Stimulated activated CD8-positive, alpha-beta memory T cell treated with anti-CD3 and anti-CD28 coated beads, Interleukin-4, amount 100 ng/mL, for 1 hour (primary cell): ENCODE measurements around the gene ACTL7B.
"Not testable (repeated sequence)": the region's sequence is repeated elsewhere in the genome, so short reads cannot be mapped to it uniquely, and the experiment has no call there.

ENCODE experiments used
- DNase-seq, 2 donors: peaks; one replicate each; pipeline ENCODE4 v3.0.0-alpha.2; 2020; ENCODE audit warnings: low read depth in 2 of 2, low spot score in 1 of 2

ACTL7B gene

DNA sequence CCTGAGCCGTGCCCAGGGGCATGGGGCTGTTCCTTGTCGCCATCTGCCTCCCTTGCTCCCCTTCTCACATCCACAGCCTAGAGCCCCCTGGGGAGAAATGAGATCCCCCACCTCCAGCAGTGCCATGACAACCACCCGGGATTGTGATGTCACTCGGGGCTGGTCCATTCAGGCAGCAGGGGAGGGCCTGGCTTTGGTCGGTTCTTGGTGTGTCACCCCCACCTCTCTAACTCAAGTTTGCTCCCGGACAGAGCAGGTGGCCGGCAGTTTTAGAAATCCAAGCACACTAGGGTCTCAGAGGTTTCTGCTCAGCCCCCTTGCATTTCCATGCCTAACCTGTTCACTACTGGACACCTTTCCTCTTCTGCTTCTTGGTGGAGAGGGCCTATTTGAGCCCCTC is at the start of gene ACTL7B:
ACTL7B (minus strand) TSS at position 99 of the 400 bp plus-strand sequence; CDS start at position 43, 56 bp downstream.
- DNase-seq = no peak

DNA sequence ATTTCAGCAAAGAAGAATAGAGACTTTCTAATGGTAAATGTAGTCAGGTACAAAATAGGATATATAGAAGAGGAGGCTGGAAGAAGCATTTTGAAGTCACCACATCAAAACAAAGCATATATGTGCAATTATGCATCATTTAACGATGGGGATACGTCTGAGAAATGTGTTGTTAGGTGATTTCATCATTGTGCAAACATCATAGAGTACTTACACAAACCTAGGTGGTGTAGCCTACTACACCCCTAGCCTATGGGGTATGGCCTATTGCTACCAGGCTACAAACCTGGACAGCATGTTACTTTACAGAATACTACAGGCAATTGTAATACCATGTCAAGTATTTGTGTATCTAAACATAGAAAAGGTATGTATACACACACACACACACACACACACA is 49.7 kb upstream of the ACTL7B start:
- no peak for DNase-seq

DNA sequence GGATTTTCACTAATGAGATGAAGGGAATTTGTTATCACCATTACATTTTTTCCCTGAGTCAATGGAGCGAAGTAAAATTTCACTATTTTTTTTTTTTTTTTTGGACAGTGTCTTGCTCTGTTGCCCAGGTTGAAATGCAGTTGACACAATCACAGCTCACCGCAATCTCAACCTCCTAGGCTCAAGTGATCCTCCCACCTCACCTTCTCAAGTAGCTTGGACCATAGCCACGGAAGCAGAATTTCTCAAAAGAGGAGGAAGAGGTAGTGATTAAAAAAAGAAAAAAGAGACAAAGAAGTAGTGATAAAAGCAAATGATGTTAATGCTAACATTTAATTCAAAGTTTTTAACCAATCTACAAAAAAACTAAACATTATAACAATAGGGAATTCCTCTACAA is 48.4 kb upstream of the ACTL7B start:
- DNase-seq = no peak

DNA sequence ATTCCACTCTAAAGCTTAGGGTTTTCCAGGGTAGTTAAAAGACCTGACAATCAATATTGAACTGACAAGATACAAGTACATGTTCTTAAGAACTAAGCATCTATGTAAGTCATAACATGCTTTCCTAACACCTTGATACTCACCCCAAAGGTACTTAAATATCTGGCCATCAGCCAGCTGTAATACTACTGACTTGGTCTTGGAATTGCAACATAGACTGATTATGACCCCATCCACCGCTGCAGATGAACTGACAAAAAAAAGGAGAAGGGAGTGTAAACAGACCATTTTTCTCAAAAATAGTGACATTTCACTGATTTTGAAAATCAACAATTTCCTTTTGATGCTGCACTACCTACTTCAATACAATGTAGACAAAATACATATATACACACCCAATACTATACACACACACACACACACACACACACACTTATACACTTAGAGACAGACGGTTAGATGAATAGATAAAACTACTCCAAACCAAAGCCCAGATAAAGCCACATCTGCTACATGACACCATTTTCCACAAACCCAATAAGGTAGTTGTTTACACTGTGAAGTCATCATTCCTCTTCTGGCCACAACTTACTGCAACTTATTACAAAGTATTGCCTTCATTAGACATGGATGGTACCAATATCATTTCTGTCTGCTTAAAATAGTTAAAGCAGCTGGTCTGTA is 47.8 kb upstream of the ACTL7B start:
- DNase-seq = no peak

DNA sequence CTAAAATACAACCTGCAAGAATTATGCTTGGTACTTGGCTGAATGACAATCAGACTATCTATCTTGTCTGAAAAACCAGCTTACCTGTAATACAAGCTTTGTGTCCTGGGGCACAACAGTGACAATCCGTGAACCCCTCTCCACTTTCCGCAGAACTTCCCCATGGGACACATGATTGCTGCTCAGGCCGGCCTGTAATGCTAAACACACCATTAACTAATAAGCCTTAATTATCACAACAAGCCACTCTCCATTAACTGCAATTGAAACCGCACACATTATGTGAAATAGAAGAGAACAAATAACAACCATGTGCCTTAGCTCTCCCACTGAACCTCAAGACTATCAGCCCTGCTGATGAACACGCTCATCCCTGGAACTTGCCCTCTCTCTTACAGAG is 44.4 kb upstream of the ACTL7B start:
- no peak for DNase-seq

- DNase-seq = not testable (repeated sequence)
Measured at GRCh38 chr9:108899023-108899695, 43.4 kb upstream of the ACTL7B start.

GRCh38 chr9:108897324-108898096 is 41.7 kb upstream of the ACTL7B start:
- no peak for DNase-seq

DNA sequence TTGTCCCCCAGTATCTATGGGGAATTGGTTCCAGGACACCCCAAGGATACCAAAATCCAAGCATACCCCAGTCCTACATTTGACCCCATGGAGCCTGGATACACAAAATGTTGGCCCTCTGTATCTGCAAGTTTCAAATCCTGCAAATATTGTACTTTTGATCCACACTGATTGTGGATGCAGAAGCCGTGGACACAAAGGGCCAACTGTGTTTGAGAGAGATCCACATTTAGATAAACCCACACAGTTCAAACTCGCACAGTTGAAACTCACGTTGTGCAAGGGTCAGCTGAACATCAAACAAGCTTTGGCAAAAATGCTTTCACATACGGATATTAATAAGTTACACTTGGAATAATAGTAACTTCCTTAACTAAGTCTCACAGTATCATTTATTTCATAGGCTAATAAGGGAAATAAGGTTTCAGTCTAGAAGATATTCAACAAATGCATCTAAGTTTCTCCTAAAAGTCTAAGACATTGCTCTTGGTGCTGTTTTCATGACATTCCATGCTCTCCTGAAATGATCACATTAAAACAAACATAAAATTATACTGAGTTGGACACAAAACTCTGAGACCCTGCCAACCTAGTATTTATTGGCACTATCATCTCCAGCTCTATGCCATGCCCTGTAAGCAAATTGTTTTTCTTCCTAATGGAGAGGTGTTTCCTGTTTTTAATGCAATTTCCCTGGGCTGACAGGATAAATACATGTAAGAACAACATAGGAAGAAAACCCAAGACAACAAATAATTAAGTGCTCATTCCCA is 38.6 kb upstream of the ACTL7B start:
- DNase-seq = no peak

- DNase-seq = no peak
Measured at GRCh38 chr9:108889649-108890067, 33.9 kb upstream of the ACTL7B start.

DNA sequence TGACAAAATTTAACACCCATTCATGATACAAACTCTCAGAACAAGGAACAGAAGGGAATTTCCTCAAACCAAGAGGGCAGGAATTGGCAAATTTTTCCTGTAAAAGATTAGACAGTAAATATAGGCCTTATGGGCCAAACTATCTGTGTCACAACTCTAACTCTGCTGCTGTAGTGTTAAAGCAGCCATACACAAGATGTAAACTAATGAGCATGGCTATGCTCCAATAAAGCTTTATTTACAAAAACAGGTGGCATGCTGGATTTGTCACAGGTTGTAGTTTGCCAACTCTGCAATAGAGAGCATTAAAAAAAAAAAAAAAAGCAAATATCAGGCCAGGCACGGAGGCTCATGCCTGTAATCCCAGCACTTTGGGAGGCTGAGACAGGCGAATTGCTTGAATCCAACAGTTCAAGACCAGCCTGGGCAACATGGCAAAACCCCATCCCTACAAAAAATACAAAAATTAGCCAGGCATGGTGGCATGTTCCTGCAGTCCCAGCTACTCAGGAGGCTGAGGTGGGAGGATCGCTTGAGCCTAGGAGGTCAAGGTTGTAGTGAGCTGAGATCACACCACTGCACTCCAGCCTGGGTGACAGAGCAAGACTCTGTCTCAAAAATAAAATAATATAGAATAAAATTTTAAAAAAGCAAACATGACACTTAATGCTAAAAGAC is 30.9 kb upstream of the ACTL7B start:
- DNase-seq = not testable (repeated sequence)

DNA sequence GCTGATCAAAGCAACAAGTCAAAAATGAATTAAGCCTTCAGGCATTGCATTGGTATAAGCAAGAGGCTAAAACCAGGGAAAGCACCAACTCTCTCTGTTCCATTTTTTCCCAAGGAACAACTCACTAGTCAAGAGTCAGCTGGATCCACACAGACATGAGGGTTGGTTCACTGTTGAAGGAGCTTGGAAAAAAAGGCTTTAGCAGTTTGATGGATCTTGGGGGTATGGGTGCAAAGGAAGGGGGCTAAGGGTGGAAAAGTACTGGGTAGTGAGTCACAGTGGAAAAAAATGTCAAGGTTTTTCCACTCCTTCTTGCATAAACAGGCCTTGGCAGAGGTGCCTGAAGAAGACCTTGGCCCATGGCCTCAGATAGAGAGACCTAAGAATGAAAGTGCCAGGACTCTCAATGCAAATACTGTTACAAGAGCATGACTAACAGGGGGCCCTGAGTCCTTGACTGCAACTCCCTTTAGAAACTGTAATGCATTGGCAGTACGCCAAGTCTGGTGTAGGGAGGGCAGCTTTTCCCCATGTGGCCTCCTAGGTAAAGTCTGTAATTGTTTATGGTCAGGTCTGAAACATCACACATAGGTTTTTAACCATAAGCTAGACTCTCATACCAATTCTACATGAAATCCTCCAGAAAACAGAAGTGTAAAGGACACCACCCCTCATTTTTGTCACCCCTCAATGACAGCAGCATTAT is 30.0 kb upstream of the ACTL7B start:
- no peak for DNase-seq

GRCh38 chr9:108884701-108885100 is 28.9 kb upstream of the ACTL7B start:
- DNase-seq = no peak

GRCh38 chr9:108883085-108883484 is 27.3 kb upstream of the ACTL7B start:
- DNase-seq = no peak

GRCh38 chr9:108882052-108882888 is 26.5 kb upstream of the ACTL7B start:
- DNase-seq = no peak

DNA sequence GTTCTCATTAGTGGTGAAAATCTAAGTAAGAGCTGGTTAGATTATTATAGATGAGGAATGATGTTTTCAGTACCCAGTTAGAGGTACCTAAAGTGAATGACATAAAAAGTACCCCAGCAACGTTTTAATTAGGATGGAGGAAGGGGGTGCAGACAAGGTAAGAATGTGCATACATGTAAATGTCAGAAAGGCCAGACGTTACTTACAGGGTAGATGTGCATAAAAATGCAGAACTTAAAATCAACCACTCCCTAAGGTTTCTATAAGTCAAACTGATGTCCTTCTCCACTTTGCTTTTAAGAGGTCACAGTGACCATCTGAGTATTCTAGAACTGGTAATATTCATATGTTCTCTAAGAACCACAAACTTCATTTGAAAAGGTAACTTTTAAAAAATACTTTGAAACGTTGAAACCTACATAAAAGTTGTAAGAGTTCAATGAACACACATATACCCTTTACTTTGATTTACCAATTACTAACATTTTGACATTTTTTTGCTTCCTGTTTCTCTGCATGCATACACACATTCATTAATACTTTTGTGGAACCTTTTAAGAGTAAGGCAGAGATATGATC is 25.0 kb upstream of the ACTL7B start:
- no peak for DNase-seq

DNA sequence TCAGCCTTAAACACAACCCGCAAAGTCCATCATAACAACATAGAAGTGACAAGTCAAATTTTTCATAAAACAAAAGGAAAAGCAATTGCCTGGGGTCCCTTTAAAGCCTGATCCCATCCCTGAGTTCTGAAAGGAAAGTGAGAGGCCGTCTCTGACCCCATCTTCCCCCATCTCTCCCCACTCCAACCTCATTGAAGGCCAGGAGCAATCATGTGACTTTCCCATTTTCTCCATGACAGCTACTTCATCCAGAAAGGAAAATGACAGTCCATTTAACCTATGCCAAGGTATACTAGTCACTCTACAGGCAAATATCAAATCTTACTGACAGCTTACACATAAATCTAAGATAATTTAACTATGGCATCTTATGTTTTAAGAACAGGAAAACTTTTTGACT is 21.7 kb upstream of the ACTL7B start:
- DNase-seq = no peak

- no peak for DNase-seq
Measured at GRCh38 chr9:108876425-108876824, 20.6 kb upstream of the ACTL7B start.

DNA sequence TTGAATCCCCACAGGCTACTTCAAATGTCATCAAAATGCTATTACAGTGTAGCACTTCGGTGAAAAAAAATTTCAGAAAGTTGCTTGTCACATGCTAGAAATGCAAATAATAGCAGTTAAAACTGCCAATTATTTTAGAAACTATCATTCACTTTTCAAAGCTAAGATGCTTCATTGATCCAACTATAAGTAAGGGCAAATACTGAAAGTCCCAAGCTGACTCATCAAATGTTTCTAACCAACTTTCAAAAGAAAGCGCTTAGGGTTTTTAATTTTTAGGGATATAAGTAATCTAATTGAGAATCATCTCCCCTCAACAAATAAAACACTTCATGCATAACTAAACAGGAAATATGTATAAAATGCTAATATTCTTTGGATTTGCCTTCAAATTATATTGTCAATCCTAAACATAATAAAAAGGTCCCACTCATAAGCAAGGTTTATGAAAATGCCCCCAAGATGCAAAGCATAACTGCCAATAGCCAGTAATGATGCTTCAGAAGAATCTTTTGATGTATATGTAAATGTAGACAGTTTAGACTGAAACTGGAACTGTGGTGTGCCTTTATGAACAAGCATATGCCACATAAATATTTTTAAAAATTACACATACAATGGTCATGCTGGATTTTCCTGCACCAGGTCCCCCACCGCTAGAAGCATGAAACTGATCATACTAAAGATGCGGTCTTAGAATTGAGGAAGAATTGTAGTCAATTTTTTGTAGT is 18.4 kb upstream of the ACTL7B start:
- DNase-seq = no peak
